ENCODE measurements around the gene FZD7. TPM values are rescaled to one million over a fixed set of nuclear protein-coding genes. Genes with fewer than 3 reads are reported as not detected.
A peak's percentile ranks its signal among the peaks of the same experiment; 100 is the strongest.

Gene FZD7
- polyA plus RNA-seq, 2 donors, result 2.7 to 5.7 TPM

DNA sequence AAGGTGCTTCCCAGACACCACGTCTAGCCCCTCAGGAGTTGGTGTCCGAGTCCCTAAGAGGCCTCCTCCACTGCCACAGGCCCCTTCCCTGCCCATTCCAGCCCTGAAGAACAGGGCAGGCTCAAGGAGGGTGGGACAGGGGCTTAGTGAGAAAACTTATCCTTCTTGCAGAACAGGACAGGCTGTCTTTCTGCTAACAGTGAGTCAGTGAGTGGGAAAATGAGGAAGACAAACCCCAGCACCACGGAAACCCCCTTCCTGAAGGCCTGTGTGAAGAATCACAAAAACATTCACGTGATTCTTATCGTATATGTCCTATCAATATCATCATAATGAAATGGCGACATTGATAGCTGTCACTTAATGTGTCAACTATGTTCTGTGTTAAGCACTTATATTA lies 9.8 kb downstream of the FZD7 start:
- H3K9me3 ChIP-seq (ENCODE audit: control insufficient read depth in 2 of 2, insufficient read depth in 1 of 2, low read depth in 1 of 2, low read length in 1 of 2), result no peaks in the 10 kb centered on the region
- 76 to 78% methylated on average over 6 of the region's 6 CpGs for WGBS, 2 donors
- H3K27ac ChIP-seq (ENCODE audit: low read depth in 2 of 2, low read length in 1 of 2), result no peak overlapping the region
- no peaks in the 10 kb centered on the region for H3K27me3 ChIP-seq (ENCODE audit: control insufficient read depth in 1 of 2, insufficient read depth in 2 of 2, low read length in 2 of 2)
- H3K4me3 ChIP-seq (ENCODE audit: low read depth in 1 of 2, low read length in 2 of 2), result no peak overlapping the region
- H3K4me1 ChIP-seq (ENCODE audit: control insufficient read depth in 2 of 2, insufficient read depth in 2 of 2, low read length in 1 of 2), result no peaks in the 10 kb centered on the region
- H3K36me3 ChIP-seq (ENCODE audit: control insufficient read depth in 2 of 2, insufficient read depth in 2 of 2, low read length in 1 of 2), result no peaks in the 10 kb centered on the region

DNA sequence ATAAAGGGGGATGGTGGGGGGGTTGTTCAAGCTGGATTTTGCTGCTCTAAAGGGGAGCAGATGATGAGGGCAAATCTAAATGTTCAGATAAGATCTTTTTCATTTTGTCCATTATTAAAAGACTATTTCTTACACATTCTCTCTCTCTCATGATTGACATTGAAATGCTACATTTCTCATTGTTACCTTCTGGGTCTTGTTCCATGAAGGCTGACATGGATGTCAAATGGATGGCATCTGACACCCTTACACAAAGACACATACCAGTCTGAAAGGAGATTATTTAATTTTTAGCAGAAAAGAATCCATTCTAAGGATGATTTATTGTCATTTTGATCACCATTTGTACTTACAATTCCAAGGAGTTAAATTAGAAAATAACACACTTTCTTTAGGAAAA lies 11.1 kb downstream of the FZD7 start:
- no peak overlapping the region for H3K27ac ChIP-seq (ENCODE audit: low read depth in 2 of 2, low read length in 1 of 2)
- H3K36me3 ChIP-seq (ENCODE audit: control insufficient read depth in 2 of 2, insufficient read depth in 2 of 2, low read length in 1 of 2), result no peaks in the 10 kb centered on the region
- no peaks in the 10 kb centered on the region for H3K9me3 ChIP-seq (ENCODE audit: control insufficient read depth in 2 of 2, insufficient read depth in 1 of 2, low read depth in 1 of 2, low read length in 1 of 2)
- no peaks in the 10 kb centered on the region for H3K27me3 ChIP-seq (ENCODE audit: control insufficient read depth in 1 of 2, insufficient read depth in 2 of 2, low read length in 2 of 2)
- H3K4me1 ChIP-seq (ENCODE audit: control insufficient read depth in 2 of 2, insufficient read depth in 2 of 2, low read length in 1 of 2), result no peaks in the 10 kb centered on the region
- no peak overlapping the region for H3K4me3 ChIP-seq (ENCODE audit: low read depth in 1 of 2, low read length in 2 of 2)

DNA sequence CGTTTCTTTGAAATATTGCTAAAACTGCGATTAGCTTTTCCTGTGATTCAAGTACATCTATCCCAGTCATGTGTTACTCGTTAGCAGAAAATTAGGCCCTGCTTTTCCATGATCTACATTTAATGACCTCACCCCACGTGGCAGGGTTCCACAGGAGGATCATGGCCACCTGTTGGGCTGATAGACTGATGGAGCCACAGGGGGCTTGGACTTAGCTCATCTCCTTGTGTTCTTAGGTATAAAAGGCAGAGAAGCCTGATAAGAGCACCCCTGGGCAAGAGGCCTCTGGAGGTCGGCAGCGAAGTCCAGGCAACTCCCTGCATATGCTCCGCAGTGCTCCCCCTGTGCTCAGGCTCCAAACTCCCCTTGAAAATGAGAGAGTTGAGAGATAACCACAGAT lies 12.9 kb downstream of the FZD7 start:
- Histone ChIP-seq H3K27ac (ENCODE audit: low read depth in 2 of 2, low read length in 1 of 2) (no peak overlapping the region), H3K36me3 (ENCODE audit: control insufficient read depth in 2 of 2, insufficient read depth in 2 of 2, low read length in 1 of 2) (no peaks in the 10 kb centered on the region), H3K4me3 (ENCODE audit: low read depth in 1 of 2, low read length in 2 of 2) (no peak overlapping the region), H3K27me3 (ENCODE audit: control insufficient read depth in 1 of 2, insufficient read depth in 2 of 2, low read length in 2 of 2) (no peaks in the 10 kb centered on the region), H3K9me3 (ENCODE audit: control insufficient read depth in 2 of 2, insufficient read depth in 1 of 2, low read depth in 1 of 2, low read length in 1 of 2) (no peaks in the 10 kb centered on the region), H3K4me1 (ENCODE audit: control insufficient read depth in 2 of 2, insufficient read depth in 2 of 2, low read length in 1 of 2) (no peaks in the 10 kb centered on the region)
- 88 to 90% methylated on average over 7 of the region's 7 CpGs for WGBS, 2 donors

DNA sequence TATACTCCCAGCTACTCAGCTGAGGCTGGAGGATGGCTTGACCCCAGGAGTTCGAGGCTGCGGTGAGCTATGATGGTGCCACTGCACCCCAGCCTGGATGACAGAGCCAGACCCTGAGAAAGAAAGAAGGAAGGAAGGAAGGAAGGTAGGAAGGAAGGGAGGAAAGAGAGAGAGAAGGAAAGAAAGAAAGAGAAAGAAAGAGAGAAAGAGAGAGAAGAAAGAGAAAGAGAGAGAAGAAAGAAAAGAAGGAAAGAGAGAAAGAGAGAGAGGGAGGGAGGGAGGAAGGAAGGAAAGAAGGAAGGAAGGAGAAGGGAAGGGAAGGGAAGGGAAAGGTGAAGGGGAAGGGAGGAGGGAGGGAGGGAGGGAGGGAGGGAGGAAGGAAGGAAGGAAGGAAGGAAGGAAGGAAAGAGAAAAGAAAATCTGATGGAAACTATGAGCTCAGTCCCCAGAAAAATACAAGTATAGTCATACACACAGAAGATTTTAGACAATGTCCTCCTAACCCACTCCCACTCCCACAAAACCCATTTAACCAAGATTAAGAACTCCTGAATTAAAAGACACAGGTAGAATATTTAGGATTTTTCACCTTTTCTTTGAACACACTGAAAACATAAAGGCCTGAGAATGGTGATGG lies 15.6 kb downstream of the FZD7 start:
- no peak overlapping the region for H3K27ac ChIP-seq (ENCODE audit: low read depth in 2 of 2, low read length in 1 of 2)
- no peak overlapping the region for H3K4me3 ChIP-seq (ENCODE audit: low read depth in 1 of 2, low read length in 2 of 2)
- no peaks in the 10 kb centered on the region for H3K9me3 ChIP-seq (ENCODE audit: control insufficient read depth in 2 of 2, insufficient read depth in 1 of 2, low read depth in 1 of 2, low read length in 1 of 2)
- WGBS, 2 donors, result 94 to 97% methylated on average over 2 of the region's 2 CpGs
- H3K27me3 ChIP-seq (ENCODE audit: control insufficient read depth in 1 of 2, insufficient read depth in 2 of 2, low read length in 2 of 2), result no peaks in the 10 kb centered on the region
- H3K4me1 ChIP-seq (ENCODE audit: control insufficient read depth in 2 of 2, insufficient read depth in 2 of 2, low read length in 1 of 2), result no peaks in the 10 kb centered on the region
- no peaks in the 10 kb centered on the region for H3K36me3 ChIP-seq (ENCODE audit: control insufficient read depth in 2 of 2, insufficient read depth in 2 of 2, low read length in 1 of 2)

DNA sequence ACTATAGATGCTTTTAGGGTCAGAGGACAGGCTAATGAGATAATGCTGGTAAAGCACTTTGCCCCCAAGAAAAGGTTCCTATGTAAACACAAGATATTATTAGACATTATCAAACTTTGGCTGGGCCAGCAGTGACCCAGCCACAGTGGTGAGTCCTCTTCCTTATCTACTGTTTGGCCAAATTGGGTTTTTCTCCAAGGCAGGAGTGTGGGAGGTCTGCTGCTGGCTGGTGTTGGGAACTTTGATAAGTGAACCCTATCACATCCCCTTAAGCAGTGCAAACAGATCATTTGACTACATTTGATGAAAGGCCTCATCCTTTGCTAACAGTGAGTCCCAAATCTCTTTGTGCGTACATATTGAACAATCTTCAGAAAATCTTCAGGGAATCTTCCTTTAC lies 16.2 kb downstream of the FZD7 start:
- H3K4me3 ChIP-seq (ENCODE audit: low read depth in 1 of 2, low read length in 2 of 2), result no peak overlapping the region
- H3K27ac ChIP-seq (ENCODE audit: low read depth in 2 of 2, low read length in 1 of 2), result no peak overlapping the region
- no peaks in the 10 kb centered on the region for H3K4me1 ChIP-seq (ENCODE audit: control insufficient read depth in 2 of 2, insufficient read depth in 2 of 2, low read length in 1 of 2)
- H3K9me3 ChIP-seq (ENCODE audit: control insufficient read depth in 2 of 2, insufficient read depth in 1 of 2, low read depth in 1 of 2, low read length in 1 of 2), result no peaks in the 10 kb centered on the region
- WGBS, 2 donors, result 93 to 98% methylated on average over 1 of the region's 1 CpG
- no peaks in the 10 kb centered on the region for H3K27me3 ChIP-seq (ENCODE audit: control insufficient read depth in 1 of 2, insufficient read depth in 2 of 2, low read length in 2 of 2)
- H3K36me3 ChIP-seq (ENCODE audit: control insufficient read depth in 2 of 2, insufficient read depth in 2 of 2, low read length in 1 of 2), result no peaks in the 10 kb centered on the region

DNA sequence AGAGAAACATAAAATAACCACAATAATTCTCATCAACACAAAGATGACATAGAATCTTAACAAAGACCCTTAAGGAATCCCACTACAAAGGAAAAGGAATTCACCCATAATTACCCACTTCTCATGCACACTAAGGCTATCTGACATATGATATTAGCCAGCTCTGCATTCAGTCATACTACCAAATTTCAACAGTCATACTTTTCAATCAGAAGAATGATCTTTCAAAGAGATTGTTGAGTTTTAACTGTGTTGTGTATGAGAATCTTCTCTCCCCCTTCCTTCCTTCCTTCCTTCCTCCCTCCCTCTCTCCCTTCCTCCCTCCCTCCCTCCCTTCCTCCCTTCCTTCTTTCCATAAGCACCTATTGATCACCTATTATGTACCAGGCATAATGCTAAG lies 17.0 kb downstream of the FZD7 start:
- no peak overlapping the region for H3K27ac ChIP-seq (ENCODE audit: low read depth in 2 of 2, low read length in 1 of 2)

DNA sequence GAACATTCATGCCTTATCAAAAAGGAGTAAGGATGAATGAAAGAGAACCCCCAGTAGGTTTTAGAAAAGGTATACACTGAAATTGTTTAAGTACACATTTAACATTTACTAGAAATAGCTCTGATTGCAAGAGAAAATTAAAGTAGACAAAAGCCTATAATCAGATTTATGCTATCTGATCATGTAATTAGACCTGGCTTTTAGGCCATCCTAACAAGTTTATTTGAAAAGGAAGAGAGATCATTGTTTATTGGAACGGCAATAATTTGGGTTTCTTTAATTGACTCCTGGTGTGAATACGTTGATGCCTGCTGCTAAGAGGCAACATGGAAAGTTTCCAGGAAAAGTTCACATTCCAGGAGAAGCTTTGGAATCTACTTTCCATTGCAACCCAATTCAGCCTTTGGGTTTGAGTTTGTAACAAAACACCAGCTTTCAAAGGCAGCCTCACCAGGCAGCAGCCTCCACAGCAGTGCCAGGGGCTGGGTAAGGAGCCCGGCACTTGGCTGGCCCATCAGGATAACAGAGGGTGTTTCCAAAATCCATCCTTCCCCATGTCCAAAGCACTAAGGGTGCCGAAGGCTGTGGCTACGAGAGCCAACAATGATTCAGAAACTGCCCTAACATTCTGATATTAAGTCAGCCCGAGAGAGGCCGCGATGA lies 18.0 kb downstream of the FZD7 start:
- Histone ChIP-seq H3K4me3 (ENCODE audit: low read depth in 1 of 2, low read length in 2 of 2) (no peak overlapping the region), H3K27ac (ENCODE audit: low read depth in 2 of 2, low read length in 1 of 2) (peak overlapping the region in 1 of 2 donors; percentile 38)
- WGBS, 2 donors, result 59 to 68% methylated on average over 8 of the region's 8 CpGs

More for the DNA sequence above, 17.0 kb downstream of the FZD7 start:
- H3K9me3 ChIP-seq (ENCODE audit: control insufficient read depth in 2 of 2, insufficient read depth in 1 of 2, low read depth in 1 of 2, low read length in 1 of 2), result no peaks in the 10 kb centered on the region
- H3K4me3 ChIP-seq (ENCODE audit: low read depth in 1 of 2, low read length in 2 of 2), result no peak overlapping the region
- no peaks in the 10 kb centered on the region for H3K27me3 ChIP-seq (ENCODE audit: control insufficient read depth in 1 of 2, insufficient read depth in 2 of 2, low read length in 2 of 2)
- no peaks in the 10 kb centered on the region for H3K36me3 ChIP-seq (ENCODE audit: control insufficient read depth in 2 of 2, insufficient read depth in 2 of 2, low read length in 1 of 2)
- no peaks in the 10 kb centered on the region for H3K4me1 ChIP-seq (ENCODE audit: control insufficient read depth in 2 of 2, insufficient read depth in 2 of 2, low read length in 1 of 2)

DNA sequence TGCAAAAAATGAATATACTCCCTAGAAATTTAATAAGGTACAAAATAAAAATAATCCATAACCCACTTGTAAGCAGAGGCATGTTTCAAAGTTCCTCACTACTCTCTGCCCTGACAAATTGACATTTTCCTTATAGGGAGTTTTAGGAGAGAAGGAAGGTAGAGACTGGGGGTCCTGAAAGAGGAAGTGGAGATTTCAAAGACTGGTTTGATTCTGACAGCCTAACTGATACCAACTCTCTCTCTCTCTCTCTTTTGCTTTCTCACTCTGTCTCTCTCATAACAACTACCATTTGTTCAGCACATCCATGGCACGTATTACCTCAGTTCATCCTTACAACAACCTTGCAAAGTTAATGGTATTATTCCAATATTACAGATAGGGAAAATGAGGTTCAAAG lies 18.6 kb downstream of the FZD7 start:
- Histone ChIP-seq H3K36me3 (ENCODE audit: control insufficient read depth in 2 of 2, insufficient read depth in 2 of 2, low read length in 1 of 2) (no peaks in the 10 kb centered on the region), H3K4me1 (ENCODE audit: control insufficient read depth in 2 of 2, insufficient read depth in 2 of 2, low read length in 1 of 2) (no peaks in the 10 kb centered on the region), H3K4me3 (ENCODE audit: low read depth in 1 of 2, low read length in 2 of 2) (no peak overlapping the region), H3K27ac (ENCODE audit: low read depth in 2 of 2, low read length in 1 of 2) (no peak overlapping the region), H3K27me3 (ENCODE audit: control insufficient read depth in 1 of 2, insufficient read depth in 2 of 2, low read length in 2 of 2) (no peaks in the 10 kb centered on the region), H3K9me3 (ENCODE audit: control insufficient read depth in 2 of 2, insufficient read depth in 1 of 2, low read depth in 1 of 2, low read length in 1 of 2) (no peaks in the 10 kb centered on the region)
- 81 to 94% methylated on average over 1 of the region's 1 CpG for WGBS, 2 donors

More for the DNA sequence above, 18.0 kb downstream of the FZD7 start:
- Histone ChIP-seq H3K36me3 (ENCODE audit: control insufficient read depth in 2 of 2, insufficient read depth in 2 of 2, low read length in 1 of 2) (no peaks in the 10 kb centered on the region), H3K27me3 (ENCODE audit: control insufficient read depth in 1 of 2, insufficient read depth in 2 of 2, low read length in 2 of 2) (no peaks in the 10 kb centered on the region), H3K4me1 (ENCODE audit: control insufficient read depth in 2 of 2, insufficient read depth in 2 of 2, low read length in 1 of 2) (no peaks in the 10 kb centered on the region), H3K9me3 (ENCODE audit: control insufficient read depth in 2 of 2, insufficient read depth in 1 of 2, low read depth in 1 of 2, low read length in 1 of 2) (no peaks in the 10 kb centered on the region)

DNA sequence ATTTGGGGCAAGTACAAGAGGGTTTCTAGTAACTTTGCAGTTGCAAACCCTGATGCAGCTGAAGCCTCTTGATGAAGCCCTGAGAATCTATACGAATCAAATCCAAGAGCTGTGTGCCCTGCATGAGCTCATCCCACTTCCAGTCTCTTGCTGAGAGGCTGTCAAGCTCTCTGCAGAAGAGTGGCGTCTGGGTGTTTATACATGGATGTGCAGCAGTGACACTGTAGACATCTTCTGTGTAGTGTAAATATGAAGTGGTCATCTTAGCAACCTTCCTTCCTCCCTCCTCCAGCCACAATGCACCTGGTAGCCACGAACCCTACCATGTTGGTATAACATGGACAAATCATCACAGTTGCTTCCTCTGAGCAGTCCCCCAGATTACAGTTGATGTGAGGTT lies 21.0 kb downstream of the FZD7 start:
- H3K9me3 ChIP-seq (ENCODE audit: control insufficient read depth in 2 of 2, insufficient read depth in 1 of 2, low read depth in 1 of 2, low read length in 1 of 2), result no peaks in the 10 kb centered on the region
- no peak overlapping the region for H3K27ac ChIP-seq (ENCODE audit: low read depth in 2 of 2, low read length in 1 of 2)
- WGBS, 2 donors, result 75 to 78% methylated on average over 3 of the region's 3 CpGs
- H3K36me3 ChIP-seq (ENCODE audit: control insufficient read depth in 2 of 2, insufficient read depth in 2 of 2, low read length in 1 of 2), result no peaks in the 10 kb centered on the region
- no peaks in the 10 kb centered on the region for H3K4me1 ChIP-seq (ENCODE audit: control insufficient read depth in 2 of 2, insufficient read depth in 2 of 2, low read length in 1 of 2)
- no peak overlapping the region for H3K4me3 ChIP-seq (ENCODE audit: low read depth in 1 of 2, low read length in 2 of 2)
- no peaks in the 10 kb centered on the region for H3K27me3 ChIP-seq (ENCODE audit: control insufficient read depth in 1 of 2, insufficient read depth in 2 of 2, low read length in 2 of 2)

DNA sequence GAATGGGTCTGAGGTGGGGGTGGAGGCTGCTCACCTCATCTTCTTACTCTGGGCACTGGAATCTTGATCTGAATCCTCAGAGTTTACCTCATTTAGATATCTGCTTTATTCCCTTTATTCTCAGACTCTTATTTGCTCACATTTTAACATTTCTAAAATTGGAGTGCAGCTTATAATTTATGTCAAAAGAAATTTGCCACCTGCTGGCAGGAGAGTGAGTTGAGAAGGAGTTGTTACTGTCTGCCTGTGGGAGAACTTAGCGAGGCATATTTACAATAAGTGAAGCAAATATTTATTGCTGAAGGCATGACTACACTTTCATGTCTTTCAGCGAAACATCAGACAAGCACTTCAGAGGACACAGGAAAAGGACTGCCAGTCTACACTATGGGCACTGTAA lies 23.0 kb downstream of the FZD7 start:
- WGBS, 2 donors, result 26 to 42% methylated on average over 2 of the region's 2 CpGs
- Histone ChIP-seq H3K4me3 (ENCODE audit: low read depth in 1 of 2, low read length in 2 of 2) (no peak overlapping the region), H3K9me3 (ENCODE audit: control insufficient read depth in 2 of 2, insufficient read depth in 1 of 2, low read depth in 1 of 2, low read length in 1 of 2) (no peaks in the 10 kb centered on the region), H3K4me1 (ENCODE audit: control insufficient read depth in 2 of 2, insufficient read depth in 2 of 2, low read length in 1 of 2) (no peaks in the 10 kb centered on the region), H3K27me3 (ENCODE audit: control insufficient read depth in 1 of 2, insufficient read depth in 2 of 2, low read length in 2 of 2) (no peaks in the 10 kb centered on the region), H3K27ac (ENCODE audit: low read depth in 2 of 2, low read length in 1 of 2) (no peak overlapping the region), H3K36me3 (ENCODE audit: control insufficient read depth in 2 of 2, insufficient read depth in 2 of 2, low read length in 1 of 2) (no peaks in the 10 kb centered on the region)
